Activated T-cell treated with anti-CD3 and anti-CD28 coated beads, Interleukin-2, amount 50 U/mL, for 72 hours (primary cell): ENCODE data around the gene ICAM1. TPM values are rescaled to one million over a fixed set of nuclear protein-coding genes. Genes with fewer than 3 reads are reported as not detected.
A peak's percentile ranks its signal among the peaks of the same experiment; 100 is the strongest.

Experiments used
- ATAC-seq, 2 donors: fragments of 150-1000 bp; cut with Tn5 transposase; replicated peaks in 1 of 2; 2 replicates each; pipeline ENCODE4 v1.10.0; 2021; ENCODE audit warnings: moderate library complexity in 2 of 2, mild to moderate bottlenecking in 1 of 2
- DNase-seq, 2 donors: peaks; one replicate each; pipeline ENCODE4 v3.0.0; 2021 to 2022; ENCODE audit warnings: mixed read lengths in 1 of 2
- H3K27ac Mint-ChIP-seq: one replicate; pipeline ENCODE4 v1.8.0; 2022; ENCODE audit warnings: mild to moderate bottlenecking, moderate library complexity, mixed read lengths
- H3K27me3 Mint-ChIP-seq: one replicate; pipeline ENCODE4 v1.8.0; 2022; ENCODE audit warnings: low read depth, mixed read lengths
- H3K36me3 Mint-ChIP-seq, 2 donors: one replicate each; pipeline ENCODE4 v1.8.0; 2022; ENCODE audit warnings: mixed read lengths in 2 of 2, mild to moderate bottlenecking in 1 of 2; ENCODE audit not compliant: insufficient read depth in 2 of 2
- H3K4me1 Mint-ChIP-seq: one replicate; pipeline ENCODE4 v1.8.0; 2022; ENCODE audit warnings: low read depth, mixed read lengths
- H3K4me3 Mint-ChIP-seq, 2 donors: one replicate each; pipeline ENCODE4 v1.8.0; 2022; ENCODE audit warnings: mild to moderate bottlenecking in 2 of 2, mixed read lengths in 2 of 2, moderate library complexity in 2 of 2
- H3K9me3 Mint-ChIP-seq, 2 donors: one replicate each; pipeline ENCODE4 v1.8.0; 2022; ENCODE audit warnings: mixed read lengths in 2 of 2
- total RNA-seq, 2 donors: library from RNA; stranded (reverse); gene quantifications; one replicate each; pipeline ENCODE4 v1.2.3, GENCODE V29; 2022

ICAM1 gene
- total RNA-seq, result 10 to 100 TPM; 20.7 to 40.1 TPM

GRCh38 chr19:10270616-10271394, at the start of gene ICAM1:
Gene ICAM1 (plus strand): TSS chr19:10271120. CDS start chr19:10271160, 40 bp downstream.
- ATAC-seq (peak; percentile 70 to 71), DNase-seq (peak; percentile 82 to 84)
- H3K9me3 Mint-ChIP-seq, result no peaks in the 10 kb centered on the region
- peak within 1 kb of the TSS; percentile 89 to 94 for H3K4me3 Mint-ChIP-seq
- H3K4me1 Mint-ChIP-seq, result peaks cover 40% of the 10 kb centered on the region
- H3K27ac Mint-ChIP-seq, result peak within 1 kb of the TSS; percentile 95
- no peaks in the 10 kb centered on the region for H3K27me3 Mint-ChIP-seq
- peaks cover 1 to 5% of the 10 kb centered on the region in 2 donors for H3K36me3 Mint-ChIP-seq

GRCh38 chr19:10222201-10222890, 48.6 kb upstream of the ICAM1 start:
- Mint-ChIP-seq H3K27me3 (no peaks in the 10 kb centered on the region), H3K4me3 (no peak overlapping the region), H3K4me1 (peaks cover 4% of the 10 kb centered on the region), H3K36me3 (peaks cover 0 to 3% of the 10 kb centered on the region in 2 donors), H3K27ac (no peak overlapping the region), H3K9me3 (no peaks in the 10 kb centered on the region)
- ATAC-seq (no peak), DNase-seq (no peak)

DNA sequence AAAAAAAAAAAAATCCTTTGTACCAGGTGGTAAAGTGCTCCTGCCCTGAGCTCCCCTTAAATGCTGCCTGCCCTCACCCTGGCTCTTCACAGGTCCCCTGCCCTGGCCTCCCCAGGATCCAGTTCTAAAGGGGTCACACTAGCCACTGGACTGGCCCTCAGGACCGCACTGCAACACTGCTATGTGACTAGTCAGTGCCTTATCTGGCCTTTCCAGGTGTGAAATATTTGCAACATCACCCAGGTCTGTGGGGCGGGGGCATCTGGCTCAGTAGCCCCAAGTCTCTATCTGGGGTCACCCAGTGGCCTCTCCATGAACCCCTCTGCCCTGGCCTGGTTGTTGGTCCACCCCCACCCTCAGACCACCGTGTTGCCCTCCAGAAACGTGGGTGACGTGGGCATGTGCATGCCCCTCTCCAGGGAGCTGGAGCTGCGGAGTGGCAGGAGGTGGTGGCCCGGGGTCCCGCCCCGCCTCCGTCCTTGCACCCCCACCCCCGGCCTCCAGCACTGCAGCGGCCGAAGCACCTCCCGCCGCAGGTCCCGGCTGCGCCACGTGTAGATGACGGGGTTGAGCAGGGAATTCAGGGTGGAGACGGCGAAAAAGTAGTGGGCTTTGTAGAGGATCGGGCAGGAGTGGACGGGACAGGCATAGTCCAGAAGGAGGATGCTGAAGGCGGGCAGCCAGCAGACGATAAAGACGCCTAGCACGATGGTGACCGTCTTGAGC, 47.3 kb upstream of the ICAM1 start:
- H3K27ac Mint-ChIP-seq, result no peak overlapping the region

GRCh38 chr19:10224337-10224736, 46.6 kb upstream of the ICAM1 start:
- H3K4me3 Mint-ChIP-seq, result no peak overlapping the region
- peaks cover 0 to 3% of the 10 kb centered on the region in 2 donors for H3K36me3 Mint-ChIP-seq
- ATAC-seq (no peak), DNase-seq (no peak)
- peaks cover 11% of the 10 kb centered on the region for H3K4me1 Mint-ChIP-seq
- no peaks in the 10 kb centered on the region for H3K27me3 Mint-ChIP-seq
- no peak overlapping the region for H3K27ac Mint-ChIP-seq
- H3K9me3 Mint-ChIP-seq, result no peaks in the 10 kb centered on the region

More for the DNA sequence above, 47.3 kb upstream of the ICAM1 start:
- Mint-ChIP-seq H3K36me3 (peaks cover 0 to 3% of the 10 kb centered on the region in 2 donors), H3K27me3 (no peaks in the 10 kb centered on the region), H3K4me1 (peaks cover 9% of the 10 kb centered on the region), H3K9me3 (no peaks in the 10 kb centered on the region), H3K4me3 (no peak overlapping the region)
- DNase-seq (no peak), ATAC-seq (no peak)

DNA sequence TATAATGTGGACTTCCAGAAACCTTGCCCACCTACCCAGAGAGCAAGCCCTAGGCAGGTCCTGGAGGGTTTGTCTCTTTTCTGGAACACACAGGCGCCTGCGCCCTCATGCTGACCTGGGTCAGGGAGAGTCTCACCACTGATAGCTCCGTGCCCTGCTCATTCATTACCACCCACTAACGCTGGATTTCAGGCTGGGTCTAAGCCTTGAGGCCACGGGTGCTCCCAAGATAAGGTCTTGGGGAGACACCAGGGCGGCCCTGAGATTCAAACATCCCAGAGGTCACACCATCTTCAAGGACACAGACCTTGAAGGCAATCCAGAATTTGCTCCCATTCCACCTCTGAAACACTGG, 44.9 kb upstream of the ICAM1 start:
- peaks cover 0 to 3% of the 10 kb centered on the region in 2 donors for H3K36me3 Mint-ChIP-seq
- no peak overlapping the region for H3K4me3 Mint-ChIP-seq
- ATAC-seq, result no peak
- H3K4me1 Mint-ChIP-seq, result peaks cover 21% of the 10 kb centered on the region
- H3K27ac Mint-ChIP-seq, result no peak overlapping the region
- no peak for DNase-seq
- H3K9me3 Mint-ChIP-seq, result no peaks in the 10 kb centered on the region
- no peaks in the 10 kb centered on the region for H3K27me3 Mint-ChIP-seq

DNA sequence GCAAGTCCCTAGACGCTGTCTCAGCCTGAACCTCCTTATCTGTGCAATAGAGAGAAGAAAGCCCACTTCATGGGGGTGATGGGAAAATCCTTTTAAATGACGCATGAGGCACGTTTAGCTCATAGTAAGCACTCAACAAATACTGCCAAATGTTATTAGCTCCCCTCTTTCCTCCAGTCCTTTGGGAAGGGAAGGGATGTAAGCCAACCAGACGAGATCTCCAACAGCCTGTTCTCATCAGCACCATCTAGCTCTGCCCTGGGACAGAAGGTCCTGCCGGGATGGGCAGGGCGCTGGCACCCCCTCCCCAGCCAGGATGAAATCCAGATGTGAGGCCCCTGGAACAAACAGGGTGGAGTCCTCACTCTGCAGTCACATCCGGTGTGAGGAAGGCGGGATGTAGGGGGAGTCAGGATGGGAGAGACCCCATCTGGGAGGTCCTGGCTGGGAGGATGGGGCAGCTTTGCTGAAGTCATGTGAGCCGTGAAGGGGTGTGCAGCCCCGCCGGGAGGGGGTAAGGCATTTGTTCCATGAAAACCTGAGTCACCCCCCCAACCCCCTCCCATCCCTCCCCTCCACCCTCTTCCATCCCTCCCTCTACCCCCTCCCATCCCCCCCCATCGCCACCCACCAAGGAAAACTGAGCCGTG, 44.4 kb upstream of the ICAM1 start:
- H3K27me3 Mint-ChIP-seq, result no peaks in the 10 kb centered on the region
- H3K9me3 Mint-ChIP-seq, result no peaks in the 10 kb centered on the region
- H3K27ac Mint-ChIP-seq, result no peak overlapping the region
- peaks cover 0 to 3% of the 10 kb centered on the region in 2 donors for H3K36me3 Mint-ChIP-seq
- no peak for DNase-seq
- H3K4me3 Mint-ChIP-seq, result no peak overlapping the region
- ATAC-seq, result no peak
- peaks cover 21% of the 10 kb centered on the region for H3K4me1 Mint-ChIP-seq

- peaks cover 0 to 3% of the 10 kb centered on the region in 2 donors for H3K36me3 Mint-ChIP-seq
- H3K27me3 Mint-ChIP-seq, result no peaks in the 10 kb centered on the region
- no peak for ATAC-seq
Measured at GRCh38 chr19:10227026-10227971, 43.6 kb upstream of the ICAM1 start.

GRCh38 chr19:10228393-10228792, 42.5 kb upstream of the ICAM1 start:
- H3K9me3 Mint-ChIP-seq, result no peaks in the 10 kb centered on the region
- no peaks in the 10 kb centered on the region for H3K27me3 Mint-ChIP-seq
- H3K4me1 Mint-ChIP-seq, result peaks cover 21% of the 10 kb centered on the region
- DNase-seq (no peak), ATAC-seq (no peak)
- no peak overlapping the region for H3K4me3 Mint-ChIP-seq
- no peak overlapping the region for H3K27ac Mint-ChIP-seq
- no peaks in the 10 kb centered on the region for H3K36me3 Mint-ChIP-seq

More at GRCh38 chr19:10227026-10227971, 43.6 kb upstream of the ICAM1 start:
- Mint-ChIP-seq H3K27ac (no peak overlapping the region), H3K9me3 (no peaks in the 10 kb centered on the region), H3K4me1 (peaks cover 21% of the 10 kb centered on the region), H3K4me3 (no peak overlapping the region)
- DNase-seq, result no peak

- Mint-ChIP-seq H3K4me1 (peaks cover 21% of the 10 kb centered on the region), H3K27me3 (no peaks in the 10 kb centered on the region), H3K4me3 (peak overlapping the region; percentile 40 to 76), H3K36me3 (no peaks in the 10 kb centered on the region), H3K9me3 (no peaks in the 10 kb centered on the region), H3K27ac (peak overlapping the region; percentile 73)
- no peak for ATAC-seq
- DNase-seq, result peak; percentile 40 to 47
Measured at GRCh38 chr19:10228920-10229319, 42.0 kb upstream of the ICAM1 start.

DNA sequence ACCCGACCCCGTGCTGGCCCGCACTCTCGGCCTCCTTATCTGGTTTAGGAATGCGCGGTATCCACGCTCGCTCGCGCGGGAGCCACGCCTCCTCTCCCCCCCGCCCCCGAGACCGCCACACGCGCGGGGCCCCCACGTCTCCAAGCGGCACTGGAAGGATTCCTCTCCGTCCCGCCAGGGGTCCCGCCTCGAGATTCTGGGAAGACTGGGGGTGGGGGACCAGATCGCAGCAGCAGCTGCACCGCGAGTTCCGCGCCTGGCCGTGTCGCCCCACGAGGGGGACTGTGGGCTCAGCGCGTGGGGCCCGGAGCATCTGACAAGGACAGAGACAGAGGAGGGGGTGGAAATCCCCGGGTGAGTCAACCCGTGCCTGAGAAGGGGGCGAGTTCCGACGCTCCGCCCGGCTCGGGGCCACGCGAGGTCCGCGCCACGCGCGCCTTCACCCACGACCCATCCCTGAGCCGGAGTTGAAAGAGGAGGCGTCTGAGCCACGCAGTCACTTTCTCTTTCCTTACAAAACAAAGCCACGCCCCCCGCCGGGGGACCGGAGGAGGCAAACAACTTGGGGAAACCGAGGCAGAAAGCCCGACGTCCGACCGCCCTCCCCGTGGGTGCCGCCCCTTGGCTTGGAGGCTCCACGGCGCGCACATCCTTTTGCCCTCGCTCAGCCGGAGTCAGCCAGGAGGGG, 40.6 kb upstream of the ICAM1 start:
- Mint-ChIP-seq H3K9me3 (no peaks in the 10 kb centered on the region), H3K4me1 (peaks cover 21% of the 10 kb centered on the region), H3K27me3 (no peaks in the 10 kb centered on the region), H3K27ac (peak overlapping the region; percentile 42), H3K36me3 (no peaks in the 10 kb centered on the region), H3K4me3 (peak overlapping the region; percentile 93)
- DNase-seq (peak; percentile 68 to 69), ATAC-seq (peak; percentile 71 to 73)

DNA sequence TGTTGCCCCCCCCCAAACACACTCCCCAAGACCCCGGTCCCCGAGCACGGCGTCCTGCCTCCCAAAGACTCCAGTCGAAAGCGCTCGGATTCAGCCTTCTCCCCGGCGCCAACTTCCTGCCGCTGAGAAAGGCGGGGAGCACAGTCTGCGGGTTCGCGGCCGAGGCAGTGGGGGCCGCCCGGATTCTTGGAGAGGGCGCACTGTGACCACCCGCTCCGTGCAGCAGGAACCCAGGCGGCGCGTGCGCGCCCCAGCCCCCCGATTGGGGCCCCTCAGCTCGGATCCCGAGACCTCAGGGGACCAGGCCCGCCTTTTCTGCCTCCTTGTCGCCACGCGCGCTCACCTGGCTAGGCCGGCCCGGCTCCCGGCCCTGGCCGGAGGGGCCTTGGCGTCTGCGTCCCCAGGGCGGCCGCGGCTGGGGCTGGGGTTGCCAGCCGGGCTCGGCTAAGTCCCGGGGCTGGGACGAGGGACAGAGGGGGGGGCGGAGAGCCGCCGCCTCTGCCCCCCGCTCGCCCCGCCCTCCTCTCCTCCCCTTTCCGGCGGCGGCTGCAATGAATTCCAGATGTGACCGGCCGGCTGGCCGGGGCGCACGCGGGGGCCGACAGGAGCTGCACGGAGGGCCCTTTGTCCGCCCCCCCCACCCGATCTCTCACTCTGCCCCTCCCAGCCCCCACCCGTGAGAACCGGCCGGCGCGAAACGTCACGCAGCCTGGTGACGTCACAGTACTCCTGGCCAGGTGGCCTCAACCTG, 39.9 kb upstream of the ICAM1 start, which contains the start of gene S1PR2:
Gene S1PR2, minus strand, starts transcription at position 471 of the 751 bp plus-strand sequence. CDS start 6,426 bp downstream, outside the sequence.
- peak; percentile 75 to 79 for DNase-seq
- Mint-ChIP-seq H3K9me3 (no peaks in the 10 kb centered on the region), H3K27me3 (no peaks in the 10 kb centered on the region), H3K36me3 (no peaks in the 10 kb centered on the region), H3K27ac (peak within 1 kb of the TSS; percentile 42), H3K4me1 (peaks cover 24% of the 10 kb centered on the region), H3K4me3 (peak within 1 kb of the TSS; percentile 93)
- peak; percentile 70 to 74 for ATAC-seq
